Measurements from ENCODE around the gene ABAT.

- TF ChIP-seq CTCF (IDR thresholded peaks at IDR 0.05) (no peak), POLR2AphosphoS5 (IDR thresholded peaks at IDR 0.05) (no peak)
These were observed 4.7 kb downstream of the ABAT start for GRCh38 chr16:8679151-8679550.
